Prostate gland (tissue), 1 donor: Measurements from ENCODE around the gene AKAP9.
"Not testable (repeated sequence)": the region's sequence is repeated elsewhere in the genome, so short reads cannot be mapped to it uniquely, and the experiment has no call there.

Experiments used
- POLR2A ChIP-seq: fragments of 450-650 bp; IDR thresholded peaks from one replicate; pipeline ENCODE4 v1.6.1; 2016; ENCODE audit warnings: antibody characterized with exemption, mild to moderate bottlenecking
- POLR2AphosphoS5 ChIP-seq: sonication (generic); formaldehyde crosslinking; IDR thresholded peaks from one replicate; pipeline ENCODE4 v1.6.1; 2017; ENCODE audit warnings: antibody characterized with exemption

DNA sequence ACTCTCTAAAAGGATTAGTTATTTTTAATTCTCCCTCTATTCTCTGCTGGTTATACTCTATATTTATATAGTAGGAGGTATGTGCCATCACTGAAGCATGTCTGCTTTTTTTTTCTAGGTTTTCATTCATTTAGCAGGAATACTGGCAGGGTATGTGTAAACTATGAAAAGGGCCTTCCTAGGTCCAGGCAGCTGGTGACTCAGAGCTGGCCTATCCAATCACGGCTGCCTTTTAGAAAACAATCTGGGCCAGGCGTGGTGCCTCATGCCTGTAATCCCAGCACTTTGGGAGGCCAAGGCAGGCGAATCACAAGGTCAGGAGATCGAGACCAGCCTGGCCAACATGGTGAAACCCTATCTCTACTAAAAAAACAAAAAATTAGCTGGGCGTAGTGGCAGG lies 162.2 kb downstream of the AKAP9 start:
- TF ChIP-seq POLR2AphosphoS5, POLR2A: not testable (repeated sequence)
